HCT116 (cell line): ENCODE data around the gene CCDC127.

Source experiments
- EZH2phosphoT487 ChIP-seq: fragments of 200-600 bp; IDR thresholded peaks from 2 replicates; pipeline ENCODE4 v1.6.1; 2018; ENCODE audit warnings: antibody characterized with exemption, borderline replicate concordance
- POLR2A ChIP-seq: IDR thresholded peaks from 2 replicates; pipeline ENCODE4 v1.7.0; 2011; ENCODE audit warnings: borderline replicate concordance; ENCODE audit not compliant: insufficient read depth, insufficient read length; ENCODE audit errors: extremely low read depth
- POLR2AphosphoS5 ChIP-seq: IDR thresholded peaks from 2 replicates; pipeline ENCODE4 v1.6.1; 2011; ENCODE audit warnings: mild to moderate bottlenecking, low read depth, low read length, moderate library complexity
- SRF ChIP-seq: IDR thresholded peaks from 2 replicates; pipeline ENCODE4 v1.6.1; 2012; ENCODE audit warnings: low read depth
- TCF7L2 ChIP-seq: IDR thresholded peaks from 2 replicates; pipeline ENCODE4 v1.7.0; 2011; ENCODE audit warnings: borderline replicate concordance, inconsistent platforms; ENCODE audit not compliant: insufficient read depth, insufficient read length; ENCODE audit errors: extremely low read depth
- YY1 ChIP-seq: IDR thresholded peaks from 2 replicates; pipeline ENCODE4 v1.6.1; 2011; ENCODE audit warnings: low read length, low read depth, moderate library complexity, mild to moderate bottlenecking; ENCODE audit not compliant: insufficient replicate concordance; ENCODE audit errors: extremely low read depth
- TF ChIP-seq, protein P1 (sequence below), 3 experiments: fragments of 200-600 bp in 1 of 3; sonication (generic) in 1 of 3; IDR thresholded peaks in 2 of 3; conservative IDR thresholded peaks in 1 of 3; 2 replicates each; pipeline ENCODE4 v1.5.1; 2012 to 2017; ENCODE audit warnings: low read depth in 2 of 3, low read length in 2 of 3, antibody characterized with exemption in 1 of 3, borderline replicate concordance in 1 of 3, control low read depth in 1 of 3, mild to moderate bottlenecking in 1 of 3, mixed read lengths in 1 of 3, mixed run types in 1 of 3, moderate library complexity in 1 of 3; ENCODE audit not compliant: insufficient read depth in 1 of 3
- TF ChIP-seq, protein P2 (sequence below): IDR thresholded peaks from 2 replicates; pipeline ENCODE4 v1.6.1; 2012; ENCODE audit warnings: low read depth

DNA sequence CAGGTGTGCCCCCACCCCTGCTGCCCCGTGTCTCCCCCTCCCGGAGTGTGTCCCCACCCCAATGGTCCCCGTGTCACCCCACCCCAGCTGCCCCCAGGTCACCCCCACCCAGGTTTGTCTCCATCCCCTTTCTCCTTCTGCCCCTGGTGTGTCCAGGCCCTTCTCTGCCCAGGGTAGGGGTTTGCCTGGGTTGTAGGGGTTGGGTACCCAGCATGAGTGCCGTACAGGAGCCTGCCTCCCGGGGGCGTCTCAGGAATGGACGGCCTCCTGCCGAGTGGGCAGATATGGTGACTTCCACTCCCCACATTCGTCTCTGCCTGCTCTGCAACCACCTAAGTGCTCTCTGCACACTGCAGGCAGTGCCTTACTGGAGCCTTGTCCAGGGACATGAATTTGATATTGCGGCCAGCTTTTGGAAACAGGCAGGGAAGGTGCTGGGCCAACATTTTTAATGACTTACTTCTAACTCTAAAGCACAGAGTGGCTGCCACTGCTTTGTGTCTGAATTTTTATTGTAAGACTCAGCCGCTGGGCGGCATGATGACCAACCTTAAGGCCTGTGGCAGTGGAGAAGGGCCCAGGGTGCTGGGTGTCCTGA, 20.0 kb downstream of the CCDC127 start:
- TF ChIP-seq POLR2A = no peak
- TF ChIP-seq, protein P1, sequence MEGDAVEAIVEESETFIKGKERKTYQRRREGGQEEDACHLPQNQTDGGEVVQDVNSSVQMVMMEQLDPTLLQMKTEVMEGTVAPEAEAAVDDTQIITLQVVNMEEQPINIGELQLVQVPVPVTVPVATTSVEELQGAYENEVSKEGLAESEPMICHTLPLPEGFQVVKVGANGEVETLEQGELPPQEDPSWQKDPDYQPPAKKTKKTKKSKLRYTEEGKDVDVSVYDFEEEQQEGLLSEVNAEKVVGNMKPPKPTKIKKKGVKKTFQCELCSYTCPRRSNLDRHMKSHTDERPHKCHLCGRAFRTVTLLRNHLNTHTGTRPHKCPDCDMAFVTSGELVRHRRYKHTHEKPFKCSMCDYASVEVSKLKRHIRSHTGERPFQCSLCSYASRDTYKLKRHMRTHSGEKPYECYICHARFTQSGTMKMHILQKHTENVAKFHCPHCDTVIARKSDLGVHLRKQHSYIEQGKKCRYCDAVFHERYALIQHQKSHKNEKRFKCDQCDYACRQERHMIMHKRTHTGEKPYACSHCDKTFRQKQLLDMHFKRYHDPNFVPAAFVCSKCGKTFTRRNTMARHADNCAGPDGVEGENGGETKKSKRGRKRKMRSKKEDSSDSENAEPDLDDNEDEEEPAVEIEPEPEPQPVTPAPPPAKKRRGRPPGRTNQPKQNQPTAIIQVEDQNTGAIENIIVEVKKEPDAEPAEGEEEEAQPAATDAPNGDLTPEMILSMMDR (IDR thresholded peaks at IDR 0.05 in 2 of 3, conservative IDR thresholded peaks at IDR 0.05 in 1 of 3; ENCODE audit: borderline replicate concordance in 1 of 3, insufficient read depth in 1 of 3, low read depth in 2 of 3, low read length in 2 of 3) = no peak
- TF ChIP-seq EZH2phosphoT487 = no peak
- TF ChIP-seq YY1 = no peak
- no peak for TF ChIP-seq TCF7L2
- TF ChIP-seq, protein P2, sequence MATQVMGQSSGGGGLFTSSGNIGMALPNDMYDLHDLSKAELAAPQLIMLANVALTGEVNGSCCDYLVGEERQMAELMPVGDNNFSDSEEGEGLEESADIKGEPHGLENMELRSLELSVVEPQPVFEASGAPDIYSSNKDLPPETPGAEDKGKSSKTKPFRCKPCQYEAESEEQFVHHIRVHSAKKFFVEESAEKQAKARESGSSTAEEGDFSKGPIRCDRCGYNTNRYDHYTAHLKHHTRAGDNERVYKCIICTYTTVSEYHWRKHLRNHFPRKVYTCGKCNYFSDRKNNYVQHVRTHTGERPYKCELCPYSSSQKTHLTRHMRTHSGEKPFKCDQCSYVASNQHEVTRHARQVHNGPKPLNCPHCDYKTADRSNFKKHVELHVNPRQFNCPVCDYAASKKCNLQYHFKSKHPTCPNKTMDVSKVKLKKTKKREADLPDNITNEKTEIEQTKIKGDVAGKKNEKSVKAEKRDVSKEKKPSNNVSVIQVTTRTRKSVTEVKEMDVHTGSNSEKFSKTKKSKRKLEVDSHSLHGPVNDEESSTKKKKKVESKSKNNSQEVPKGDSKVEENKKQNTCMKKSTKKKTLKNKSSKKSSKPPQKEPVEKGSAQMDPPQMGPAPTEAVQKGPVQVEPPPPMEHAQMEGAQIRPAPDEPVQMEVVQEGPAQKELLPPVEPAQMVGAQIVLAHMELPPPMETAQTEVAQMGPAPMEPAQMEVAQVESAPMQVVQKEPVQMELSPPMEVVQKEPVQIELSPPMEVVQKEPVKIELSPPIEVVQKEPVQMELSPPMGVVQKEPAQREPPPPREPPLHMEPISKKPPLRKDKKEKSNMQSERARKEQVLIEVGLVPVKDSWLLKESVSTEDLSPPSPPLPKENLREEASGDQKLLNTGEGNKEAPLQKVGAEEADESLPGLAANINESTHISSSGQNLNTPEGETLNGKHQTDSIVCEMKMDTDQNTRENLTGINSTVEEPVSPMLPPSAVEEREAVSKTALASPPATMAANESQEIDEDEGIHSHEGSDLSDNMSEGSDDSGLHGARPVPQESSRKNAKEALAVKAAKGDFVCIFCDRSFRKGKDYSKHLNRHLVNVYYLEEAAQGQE = no peak
- no peak for TF ChIP-seq POLR2AphosphoS5
- no peak for TF ChIP-seq SRF
